Neutrophil (primary cell): ENCODE data around the gene METRN.

ENCODE experiments used
- H3K27ac ChIP-seq: fragments of 200-600 bp; sonication (generic); 2 replicates; pipeline ENCODE4 v1.5.1; 2016; ENCODE audit warnings: mild to moderate bottlenecking, moderate library complexity
- H3K27me3 ChIP-seq: fragments of 200-600 bp; sonication (generic); 2 replicates; pipeline ENCODE4 v1.6.0; 2016; ENCODE audit warnings: mild to moderate bottlenecking
- H3K36me3 ChIP-seq: fragments of 200-600 bp; sonication (generic); 2 replicates; pipeline ENCODE4 v1.5.1; 2017
- H3K4me1 ChIP-seq, 2 experiments: fragments of 200-600 bp in 1 of 2; sonication (generic) in 1 of 2; 1 replicate in 1 of 2; 2 replicates in 1 of 2; pipeline versions ENCODE4 v1.5.1 to v1.6.1; 2013 to 2016; ENCODE audit warnings: low read depth in 1 of 2, low read length in 1 of 2, mild to moderate bottlenecking in 1 of 2, moderate library complexity in 1 of 2; ENCODE audit not compliant: control insufficient read depth in 1 of 2, insufficient read depth in 1 of 2
- H3K4me3 ChIP-seq, 2 experiments: fragments of 200-600 bp in 1 of 2; sonication (generic) in 1 of 2; 1 replicate in 1 of 2; 2 replicates in 1 of 2; pipeline ENCODE4 v1.5.1; 2013 to 2016; ENCODE audit warnings: low read depth in 1 of 2, low read length in 1 of 2, mild to moderate bottlenecking in 1 of 2, moderate library complexity in 1 of 2
- H3K9me3 ChIP-seq: fragments of 200-600 bp; sonication (generic); 2 replicates; pipeline ENCODE4 v1.5.1; 2016
- CTCF ChIP-seq: fragments of 200-600 bp; sonication (generic); IDR thresholded peaks from 2 replicates; pipeline ENCODE4 v1.5.1; 2016; ENCODE audit warnings: antibody characterized with exemption

Gene METRN

GRCh38 chr16:704552-705380 is 10.2 kb upstream of the METRN start:
- Histone ChIP-seq H3K27ac (no peak overlapping the region), H3K4me3 (no peak overlapping the region), H3K36me3 (no peaks in the 10 kb centered on the region), H3K9me3 (no peaks in the 10 kb centered on the region), H3K27me3 (peaks cover 99% of the 10 kb centered on the region), H3K4me1 (no peaks in the 10 kb centered on the region)
- TF ChIP-seq CTCF: no peak

- no peaks in the 10 kb centered on the region for H3K9me3 ChIP-seq
- no peak within 1 kb of the TSS for H3K4me3 ChIP-seq
- peaks cover 99% of the 10 kb centered on the region for H3K27me3 ChIP-seq
- no peak for TF ChIP-seq CTCF
- H3K27ac ChIP-seq: no peak within 1 kb of the TSS
- no peaks in the 10 kb centered on the region for H3K4me1 ChIP-seq
- no peaks in the 10 kb centered on the region for H3K36me3 ChIP-seq
These were observed 9.3 kb upstream of the METRN start, which contains the start of gene FBXL16 for GRCh38 chr16:705431-706188. FBXL16 (minus strand) TSS chr16:705801; CDS start chr16:697405, 8,396 bp downstream.

GRCh38 chr16:706189-707061 is 8.5 kb upstream of the METRN start:
- Histone ChIP-seq H3K36me3 (no peaks in the 10 kb centered on the region), H3K27me3 (peaks cover 99% of the 10 kb centered on the region), H3K4me1 (no peaks in the 10 kb centered on the region), H3K27ac (no peak overlapping the region), H3K9me3 (no peaks in the 10 kb centered on the region), H3K4me3 (no peak overlapping the region)
- TF ChIP-seq CTCF: no peak

GRCh38 chr16:707062-707538 is 7.8 kb upstream of the METRN start:
- H3K27me3 ChIP-seq: peaks cover 99% of the 10 kb centered on the region

More at GRCh38 chr16:707062-707538, 7.8 kb upstream of the METRN start:
- no peaks in the 10 kb centered on the region for H3K4me1 ChIP-seq
- H3K27ac ChIP-seq: no peak overlapping the region
- no peaks in the 10 kb centered on the region for H3K9me3 ChIP-seq
- no peak for TF ChIP-seq CTCF
- no peaks in the 10 kb centered on the region for H3K36me3 ChIP-seq
- no peak overlapping the region for H3K4me3 ChIP-seq
